ENCODE results near the gene GPC6. TPM values are rescaled to one million over a fixed set of nuclear protein-coding genes. Genes with fewer than 3 reads are reported as not detected.

Gene GPC6
- total and polyA plus RNA-seq, 10 donors = 0.22 to 9.3 (median 4.5) TPM

- TF ChIP-seq POLR2AphosphoS5 (IDR thresholded peaks at IDR 0.05) = no peak
- TF ChIP-seq POLR2A (IDR thresholded peaks at IDR 0.05) = no peak
- TF ChIP-seq CTCF (IDR thresholded peaks at IDR 0.05 in 8 of 11, conservative IDR thresholded peaks at IDR 0.05 in 3 of 11) = no peak
Observed at GRCh38 chr13:93554514-93554913, 327.9 kb downstream of the GPC6 start.

GRCh38 chr13:93558637-93559036 is 332.0 kb downstream of the GPC6 start:
- H3K27me3 ChIP-seq (replicated peaks in 1 of 7) = no peaks in the 10 kb centered on the region
- no peak overlapping the region for H3K27ac ChIP-seq
- 59 to 81% (median 68%) methylated on average over 3 of the region's 3 CpGs for WGBS, 5 donors
- H3K36me3 ChIP-seq = no peaks in the 10 kb centered on the region
- H3K4me3 ChIP-seq = no peak overlapping the region
- no peak for DNase-seq
- no peak for TF ChIP-seq POLR2AphosphoS5 (IDR thresholded peaks at IDR 0.05)
- TF ChIP-seq CTCF (IDR thresholded peaks at IDR 0.05 in 8 of 11, conservative IDR thresholded peaks at IDR 0.05 in 3 of 11) = no peak
- TF ChIP-seq POLR2A (IDR thresholded peaks at IDR 0.05) = no peak
- no peaks in the 10 kb centered on the region for H3K9me3 ChIP-seq
- H3K4me1 ChIP-seq = no peaks in the 10 kb centered on the region
- intact Hi-C loops (cut with DNase I; ENCODE audit: low total_unique reads) = no loop called here

More at GRCh38 chr13:93554514-93554913, 327.9 kb downstream of the GPC6 start:
- H3K9me3 ChIP-seq = no peaks in the 10 kb centered on the region
- WGBS, 5 donors = 75 to 88% (median 82%) methylated on average over 3 of the region's 3 CpGs
- H3K36me3 ChIP-seq = no peaks in the 10 kb centered on the region
- no peak for DNase-seq
- no peak overlapping the region for H3K27ac ChIP-seq
- no peaks in the 10 kb centered on the region for H3K27me3 ChIP-seq (replicated peaks in 1 of 7)
- no peak overlapping the region for H3K4me3 ChIP-seq
- intact Hi-C loops (cut with DNase I; ENCODE audit: low total_unique reads) = no loop called here
- no peaks in the 10 kb centered on the region for H3K4me1 ChIP-seq

- no peak overlapping the region for H3K4me3 ChIP-seq
- TF ChIP-seq POLR2A (IDR thresholded peaks at IDR 0.05) (no peak), CTCF (IDR thresholded peaks at IDR 0.05 in 8 of 11, conservative IDR thresholded peaks at IDR 0.05 in 3 of 11) (no peak), POLR2AphosphoS5 (IDR thresholded peaks at IDR 0.05) (no peak)
- WGBS, 5 donors = 71 to 94% (median 88%) methylated on average over 3 of the region's 3 CpGs
- no peak overlapping the region for H3K27ac ChIP-seq
- no peaks in the 10 kb centered on the region for H3K27me3 ChIP-seq (replicated peaks in 1 of 7)
- no peaks in the 10 kb centered on the region for H3K4me1 ChIP-seq
- intact Hi-C loops (cut with DNase I; ENCODE audit: low total_unique reads) = no loop called here
- no peaks in the 10 kb centered on the region for H3K9me3 ChIP-seq
- H3K36me3 ChIP-seq = no peaks in the 10 kb centered on the region
- no peak for DNase-seq
Observed at GRCh38 chr13:93559718-93560117, 333.1 kb downstream of the GPC6 start.

- TF ChIP-seq POLR2A (IDR thresholded peaks at IDR 0.05) (no peak), CTCF (IDR thresholded peaks at IDR 0.05 in 8 of 11, conservative IDR thresholded peaks at IDR 0.05 in 3 of 11) (no peak), POLR2AphosphoS5 (IDR thresholded peaks at IDR 0.05) (no peak)
- Histone ChIP-seq H3K4me1 (no peaks in the 10 kb centered on the region), H3K27me3 (replicated peaks in 1 of 7) (no peaks in the 10 kb centered on the region), H3K4me3 (no peak overlapping the region), H3K36me3 (no peaks in the 10 kb centered on the region), H3K27ac (no peak overlapping the region), H3K9me3 (no peaks in the 10 kb centered on the region)
- intact Hi-C loops (cut with DNase I; ENCODE audit: low total_unique reads) = no loop called here
- 76 to 88% (median 83%) methylated on average over 4 of the region's 4 CpGs for WGBS, 5 donors
- DNase-seq = no peak
Observed at GRCh38 chr13:93561576-93562225, 335.1 kb downstream of the GPC6 start.
